Left lung (tissue), 10 donors: ENCODE measurements around the gene PPP1R12B. TPM values are rescaled to one million over a fixed set of nuclear protein-coding genes. Genes with fewer than 3 reads are reported as not detected.
"Not testable (repeated sequence)": the region's sequence is repeated elsewhere in the genome, so short reads cannot be mapped to it uniquely, and the experiment has no call there.

Source experiments
- ATAC-seq: fragments of 200-7000 bp; cut with Tn5 transposase; one replicate; pipeline ENCODE4 v1.9.1; 2020; ENCODE audit warnings: moderate library complexity
- DNase-seq, 4 donors: peaks; one replicate each; pipeline ENCODE4 v3.0.0-alpha.2; 2013 to 2020
- H3K27ac ChIP-seq, 2 donors: fragments of 200-600 bp; sonication (generic) in 1 of 2; one replicate each; pipeline versions ENCODE4 v1.5.0 to v1.8.0; 2020 to 2021
- H3K27me3 ChIP-seq, 2 donors: fragments of 200-600 bp; sonication (generic) in 1 of 2; one replicate each; pipeline versions ENCODE4 v1.5.0 to v1.8.0; 2020 to 2021
- H3K36me3 ChIP-seq, 2 donors: fragments of 200-600 bp; sonication (generic) in 1 of 2; one replicate each; pipeline versions ENCODE4 v1.5.0 to v1.8.0; 2020 to 2021
- H3K4me1 ChIP-seq, 2 donors: fragments of 200-600 bp; one replicate each; pipeline ENCODE4 v1.8.0; 2021
- H3K4me3 ChIP-seq, 2 donors: fragments of 200-600 bp; sonication (generic) in 1 of 2; one replicate each; pipeline versions ENCODE4 v1.5.0 to v1.8.0; 2020 to 2021; ENCODE audit warnings: mild to moderate bottlenecking in 1 of 2
- H3K9me3 ChIP-seq, 2 donors: fragments of 200-600 bp; sonication (generic) in 1 of 2; one replicate each; pipeline versions ENCODE4 v1.5.0 to v1.8.0; 2020 to 2021
- intact Hi-C, 2 donors: fragments of 100-400 bp; cut with DNase I; formaldehyde crosslinking; loops; one replicate each; pipeline versions ENCODE4 v1.11.2 to v1.14.2; 2022
- polyA plus RNA-seq, 6 donors: library from polyadenylated mRNA; unstranded; fragments of 120-200 nt; gene quantifications; one replicate each; pipeline ENCODE4 v1.2.1, GENCODE V29; 2013; ENCODE audit not compliant: insufficient read length in 6 of 6
- total RNA-seq, 2 donors: library from RNA; stranded (reverse); fragmentation: NEBNext Ultra II Directional; extraction: Animal tissue kit (Norgen Biotek cat#: 25700); gene quantifications; one replicate each; pipeline ENCODE4 v1.2.1, GENCODE V29; 2021
- TF ChIP-seq, protein P1 (sequence below), 2 donors: fragments of 200-600 bp; sonication (generic) in 1 of 2; IDR thresholded peaks; one replicate each; pipeline versions ENCODE4 v1.5.0 to v1.8.0; 2021; ENCODE audit warnings: antibody characterized with exemption in 2 of 2
- donor health status: DM: no; HTN: yes; CAD: no.
- donor health status: DM: no; HTN: no; CAD: no.

PPP1R12B gene
- total and polyA plus RNA-seq, 8 donors: 25.8 to 45.9 (median 30.8) TPM

DNA sequence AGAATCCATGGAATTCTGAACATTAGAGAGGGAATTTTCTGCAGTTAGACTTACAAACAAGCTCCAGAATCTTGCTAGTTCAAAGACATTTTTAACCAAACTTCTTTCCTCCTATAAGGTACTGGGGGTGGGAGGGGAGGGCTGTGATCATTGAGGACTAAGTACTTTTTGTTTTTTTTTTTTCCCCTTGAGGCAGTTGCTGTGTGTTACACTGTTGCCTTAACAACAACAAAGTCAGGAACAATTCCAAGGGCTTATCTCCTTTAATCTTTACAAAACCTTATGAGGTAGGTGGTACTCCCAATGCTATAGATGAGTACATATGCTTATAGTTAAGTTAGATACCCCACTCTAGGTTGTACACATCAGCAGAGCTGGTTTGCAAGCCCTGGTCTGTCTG is 62.9 kb downstream of the PPP1R12B start:
- intact Hi-C loops: no loop called here

DNA sequence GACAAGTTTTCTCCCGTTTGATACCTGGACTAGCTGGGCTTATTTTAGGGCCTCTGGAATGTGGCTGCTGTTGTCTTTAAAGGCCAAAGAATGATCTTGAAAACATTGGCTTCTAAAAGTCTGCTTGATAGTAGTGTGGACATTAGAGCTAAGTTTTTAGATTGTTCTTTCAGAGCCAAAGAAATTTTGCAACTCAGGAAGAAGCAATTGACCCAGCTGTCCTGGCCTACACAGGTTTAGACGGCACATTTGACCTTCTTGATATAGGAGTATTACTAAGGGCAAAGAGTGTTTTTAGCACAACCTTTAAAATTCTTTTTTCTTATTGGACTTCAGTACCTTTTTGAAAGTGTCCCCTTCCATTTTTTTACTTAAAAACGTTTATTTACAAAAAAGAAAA is 63.9 kb downstream of the PPP1R12B start:
- H3K9me3 ChIP-seq, DNase-seq, H3K4me1 ChIP-seq, H3K27ac ChIP-seq, intact Hi-C loops, H3K36me3 ChIP-seq, H3K27me3 ChIP-seq, H3K4me3 ChIP-seq: not testable (repeated sequence)
- ATAC-seq: peak; percentile 74

More for the DNA sequence above, 62.9 kb downstream of the PPP1R12B start:
- Histone ChIP-seq H3K27ac (no peak overlapping the region), H3K4me3 (no peak overlapping the region), H3K27me3 (no peaks in the 10 kb centered on the region), H3K4me1 (no peaks in the 10 kb centered on the region), H3K36me3 (no peaks in the 10 kb centered on the region), H3K9me3 (no peaks in the 10 kb centered on the region)
- ATAC-seq (peak; percentile 29), DNase-seq (no peak)
- TF ChIP-seq, protein P1, sequence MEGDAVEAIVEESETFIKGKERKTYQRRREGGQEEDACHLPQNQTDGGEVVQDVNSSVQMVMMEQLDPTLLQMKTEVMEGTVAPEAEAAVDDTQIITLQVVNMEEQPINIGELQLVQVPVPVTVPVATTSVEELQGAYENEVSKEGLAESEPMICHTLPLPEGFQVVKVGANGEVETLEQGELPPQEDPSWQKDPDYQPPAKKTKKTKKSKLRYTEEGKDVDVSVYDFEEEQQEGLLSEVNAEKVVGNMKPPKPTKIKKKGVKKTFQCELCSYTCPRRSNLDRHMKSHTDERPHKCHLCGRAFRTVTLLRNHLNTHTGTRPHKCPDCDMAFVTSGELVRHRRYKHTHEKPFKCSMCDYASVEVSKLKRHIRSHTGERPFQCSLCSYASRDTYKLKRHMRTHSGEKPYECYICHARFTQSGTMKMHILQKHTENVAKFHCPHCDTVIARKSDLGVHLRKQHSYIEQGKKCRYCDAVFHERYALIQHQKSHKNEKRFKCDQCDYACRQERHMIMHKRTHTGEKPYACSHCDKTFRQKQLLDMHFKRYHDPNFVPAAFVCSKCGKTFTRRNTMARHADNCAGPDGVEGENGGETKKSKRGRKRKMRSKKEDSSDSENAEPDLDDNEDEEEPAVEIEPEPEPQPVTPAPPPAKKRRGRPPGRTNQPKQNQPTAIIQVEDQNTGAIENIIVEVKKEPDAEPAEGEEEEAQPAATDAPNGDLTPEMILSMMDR (IDR thresholded peaks at IDR 0.05): no peak

DNA sequence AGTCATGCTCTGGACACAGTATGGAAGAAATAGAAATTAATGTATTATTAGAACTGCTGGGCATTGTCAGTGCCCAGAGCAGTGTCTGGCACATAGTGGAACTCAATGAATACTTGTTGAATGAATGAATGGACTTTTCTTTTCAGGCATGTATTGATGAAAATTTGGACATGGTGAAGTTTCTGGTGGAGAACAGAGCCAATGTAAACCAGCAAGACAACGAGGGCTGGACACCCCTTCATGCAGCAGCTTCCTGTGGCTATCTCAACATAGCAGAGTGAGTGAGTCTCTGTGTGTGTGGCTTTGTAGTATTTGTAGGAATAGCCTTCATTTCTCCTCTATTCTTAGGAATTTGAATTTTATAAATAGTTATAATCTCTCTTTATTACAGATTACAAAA is 68.1 kb downstream of the PPP1R12B start:
- H3K9me3 ChIP-seq: no peaks in the 10 kb centered on the region
- H3K27ac ChIP-seq: no peak overlapping the region
- H3K27me3 ChIP-seq: no peaks in the 10 kb centered on the region
- TF ChIP-seq, protein P1 (IDR thresholded peaks at IDR 0.05): no peak
- DNase-seq: no peak
- no peaks in the 10 kb centered on the region for H3K36me3 ChIP-seq
- H3K4me3 ChIP-seq: no peak overlapping the region
- ATAC-seq: no peak
- intact Hi-C loops: no loop called here
- H3K4me1 ChIP-seq: no peaks in the 10 kb centered on the region

DNA sequence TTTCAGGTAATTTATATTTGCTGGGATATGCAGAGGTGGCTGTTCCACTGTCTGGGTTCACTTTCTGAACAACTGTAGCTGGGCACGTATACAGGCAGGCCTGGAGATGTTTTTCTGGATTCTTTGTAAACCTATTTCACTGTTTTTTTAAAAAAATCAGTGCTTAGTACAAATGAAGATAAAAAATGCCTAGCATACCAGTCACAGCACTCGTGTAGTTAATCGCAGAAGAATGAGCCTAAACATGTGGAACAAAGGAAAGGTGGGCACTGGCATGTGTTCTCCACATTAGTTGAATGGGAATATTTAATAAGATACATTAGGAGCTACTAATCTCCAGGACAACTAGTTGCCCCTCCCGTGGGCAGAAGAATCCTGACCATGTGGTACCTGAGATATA is 68.6 kb downstream of the PPP1R12B start:
- H3K27ac ChIP-seq, H3K36me3 ChIP-seq, H3K4me3 ChIP-seq, H3K4me1 ChIP-seq, DNase-seq, H3K27me3 ChIP-seq, H3K9me3 ChIP-seq, intact Hi-C loops, ATAC-seq: not testable (repeated sequence)

DNA sequence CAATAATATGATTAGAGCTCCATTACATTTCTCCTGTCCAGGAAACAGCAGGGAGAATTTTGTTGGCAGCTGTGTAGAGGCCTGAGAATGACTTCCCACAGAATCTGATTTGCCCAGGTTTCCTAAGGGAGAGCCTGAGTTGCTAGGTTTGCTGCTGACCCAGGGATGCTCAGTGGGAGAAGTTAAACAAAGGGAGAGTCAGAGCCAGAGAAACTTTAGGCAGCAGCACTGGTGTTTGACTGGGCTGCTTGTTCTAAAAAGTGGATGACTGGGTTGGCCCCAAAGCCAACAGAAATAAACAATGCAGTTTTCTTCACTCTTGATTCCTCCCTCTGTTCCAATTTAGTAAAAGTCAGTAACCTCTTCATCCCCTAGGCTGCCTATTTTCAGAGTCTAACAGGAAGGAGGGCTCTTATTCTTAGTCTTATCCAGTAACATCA is 69.3 kb downstream of the PPP1R12B start:
- H3K4me3 ChIP-seq, intact Hi-C loops, H3K27ac ChIP-seq, H3K36me3 ChIP-seq, H3K4me1 ChIP-seq, H3K9me3 ChIP-seq, DNase-seq, ATAC-seq, H3K27me3 ChIP-seq: not testable (repeated sequence)

DNA sequence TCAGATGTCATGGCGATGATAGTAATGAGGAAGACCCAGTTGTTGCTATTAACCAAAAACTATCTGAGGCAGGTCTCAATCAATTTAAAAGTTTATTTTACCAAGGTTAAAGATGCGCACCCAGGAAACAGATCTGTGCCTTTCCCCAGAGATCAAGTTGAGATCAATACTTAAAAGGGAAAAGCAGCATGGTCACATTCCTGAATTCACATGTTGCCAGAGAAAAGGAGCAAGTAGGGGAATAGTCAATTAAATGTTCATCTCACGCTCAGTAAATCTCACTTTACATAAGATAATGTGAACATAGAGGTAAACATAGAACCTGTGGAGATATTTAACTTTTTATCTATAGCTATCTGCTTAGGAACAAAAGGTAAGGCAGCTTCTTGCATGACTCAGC is 71.2 kb downstream of the PPP1R12B start:
- H3K27ac ChIP-seq, DNase-seq, H3K4me3 ChIP-seq, H3K4me1 ChIP-seq, H3K9me3 ChIP-seq, ATAC-seq, H3K27me3 ChIP-seq, H3K36me3 ChIP-seq, intact Hi-C loops: not testable (repeated sequence)

DNA sequence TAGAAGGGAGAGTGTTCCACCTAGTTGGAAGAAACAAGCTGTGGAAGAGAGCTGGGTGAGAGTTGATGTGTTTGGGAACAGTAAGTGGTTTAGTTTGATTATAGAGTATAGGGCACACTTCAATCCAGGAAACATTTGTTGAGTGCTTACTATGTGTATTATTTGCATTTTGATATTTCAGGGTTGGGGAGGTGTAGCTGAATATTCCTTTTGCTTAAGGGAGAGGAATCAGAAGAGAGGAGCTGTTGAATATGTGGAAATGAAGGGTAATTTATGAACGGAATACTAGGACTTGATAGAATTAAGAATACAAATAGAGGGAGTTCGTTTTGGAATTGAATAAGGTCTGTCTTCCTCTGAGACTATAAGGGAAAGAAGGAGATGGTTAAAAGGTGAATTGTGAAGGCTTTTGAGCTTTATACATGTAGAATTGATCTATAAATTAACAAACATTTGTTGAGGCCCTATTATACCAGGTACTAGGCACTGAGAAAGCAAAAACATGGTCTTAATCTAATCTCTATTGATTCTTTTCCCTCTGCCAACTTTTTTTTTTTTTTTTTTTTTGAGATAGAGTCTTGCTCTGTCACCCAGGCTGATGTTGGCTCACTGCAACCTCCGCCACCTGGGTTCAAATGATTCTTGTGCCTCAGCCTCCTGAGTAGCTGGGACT is 72.1 kb downstream of the PPP1R12B start:
- H3K27me3 ChIP-seq, H3K4me3 ChIP-seq, H3K27ac ChIP-seq, intact Hi-C loops, ATAC-seq, DNase-seq, H3K4me1 ChIP-seq, H3K36me3 ChIP-seq, H3K9me3 ChIP-seq: not testable (repeated sequence)

DNA sequence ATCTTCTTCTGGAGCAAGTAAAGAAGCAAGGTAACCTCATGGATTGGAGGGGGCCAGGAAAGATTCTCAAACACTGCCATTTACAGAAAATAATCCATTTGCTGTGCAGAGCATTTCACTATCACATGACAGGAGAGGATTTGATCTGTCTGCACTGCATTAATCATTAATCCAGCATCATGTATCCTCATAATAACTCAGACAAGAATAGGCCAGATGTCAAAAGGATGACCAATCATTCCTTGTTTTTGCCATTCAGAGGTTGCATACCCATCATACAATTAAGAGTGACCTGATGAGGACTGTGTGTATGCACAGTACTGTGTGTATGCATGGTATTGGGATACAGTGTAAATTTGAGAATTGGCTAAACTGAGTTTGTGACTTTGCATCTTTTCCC is 74.2 kb downstream of the PPP1R12B start:
- H3K36me3 ChIP-seq, DNase-seq, intact Hi-C loops, H3K27me3 ChIP-seq, H3K4me1 ChIP-seq, H3K27ac ChIP-seq, H3K9me3 ChIP-seq, ATAC-seq, H3K4me3 ChIP-seq: not testable (repeated sequence)

DNA sequence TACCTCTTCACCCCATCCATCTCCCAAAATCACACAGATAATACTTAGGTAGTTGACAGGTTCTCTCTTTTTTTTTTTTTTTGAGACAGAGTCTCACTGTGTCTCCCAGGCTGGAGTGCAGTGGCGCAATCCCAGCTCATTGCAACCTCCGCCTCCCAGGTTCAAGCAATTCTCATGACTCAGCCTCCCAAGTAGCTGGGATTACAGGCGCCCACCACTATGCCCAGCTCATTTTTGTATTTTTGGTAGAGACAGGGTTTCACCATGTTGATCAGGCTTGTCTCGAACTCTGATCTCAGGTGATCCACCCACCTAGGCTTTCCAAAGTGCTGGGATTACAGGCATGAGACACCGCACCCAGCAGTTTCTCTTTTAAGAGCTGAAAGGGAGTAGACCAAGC is 75.8 kb downstream of the PPP1R12B start:
- H3K4me1 ChIP-seq, DNase-seq, H3K27ac ChIP-seq, H3K36me3 ChIP-seq, H3K4me3 ChIP-seq, H3K9me3 ChIP-seq, intact Hi-C loops, H3K27me3 ChIP-seq, ATAC-seq: not testable (repeated sequence)

DNA sequence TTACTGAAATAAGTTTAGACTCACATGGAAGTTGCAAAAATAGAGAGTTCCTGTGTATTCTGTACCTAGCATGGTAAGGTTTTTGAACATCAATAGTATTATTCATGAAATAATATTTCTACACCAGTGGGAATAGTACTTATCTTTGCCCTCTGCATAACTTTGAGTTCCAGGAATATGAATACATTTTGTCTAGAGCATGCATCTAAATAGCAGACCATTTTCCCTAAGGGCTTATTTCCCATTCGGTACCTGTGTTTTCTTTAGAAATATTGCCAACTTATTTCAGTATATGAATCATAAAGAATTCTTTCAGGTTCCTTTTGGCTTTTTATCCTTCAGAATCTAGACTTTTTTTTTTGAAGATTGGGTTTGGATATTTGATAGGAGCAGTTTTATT is 81.6 kb downstream of the PPP1R12B start:
- H3K9me3 ChIP-seq, H3K27ac ChIP-seq, intact Hi-C loops, H3K4me3 ChIP-seq, H3K4me1 ChIP-seq, ATAC-seq, H3K27me3 ChIP-seq, DNase-seq: not testable (repeated sequence)
- peaks cover 0 to 36% of the 10 kb centered on the region in 2 donors for H3K36me3 ChIP-seq

DNA sequence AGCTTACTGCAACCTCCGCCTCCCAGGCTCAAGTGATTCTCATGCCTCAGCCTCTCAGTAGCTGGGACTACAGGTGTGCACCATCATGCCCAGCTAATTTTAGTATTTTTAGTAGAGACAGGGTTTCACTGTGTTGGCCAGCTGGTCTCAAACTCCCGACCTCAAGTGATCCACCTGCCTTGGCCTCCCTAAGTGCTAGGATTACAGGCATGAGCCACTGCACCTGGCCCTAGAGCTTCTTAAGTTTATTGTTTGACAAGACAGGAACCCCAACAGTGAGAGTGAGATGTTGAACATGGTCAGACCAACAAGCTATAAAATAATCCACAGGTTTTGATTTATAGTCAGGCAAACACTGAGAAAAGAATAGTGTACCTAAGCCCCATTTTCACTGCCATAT is 83.8 kb downstream of the PPP1R12B start:
- H3K4me3 ChIP-seq, DNase-seq, H3K27ac ChIP-seq, ATAC-seq, H3K9me3 ChIP-seq, H3K27me3 ChIP-seq, intact Hi-C loops, H3K4me1 ChIP-seq: not testable (repeated sequence)
- peaks cover 0 to 51% of the 10 kb centered on the region in 2 donors for H3K36me3 ChIP-seq
